NCI-H446 treated with DMSO at 0.1 percent for 48 hours (cell line): ENCODE data around the gene P2RX6.
"Not testable (repeated sequence)": the region's sequence is repeated elsewhere in the genome, so short reads cannot be mapped to it uniquely, and the experiment has no call there.

Experiments
- DNase-seq: peaks from one replicate; lab custom pipeline; 2025; lab: John Stamatoyannopoulos, UW

The P2RX6 gene

DNA sequence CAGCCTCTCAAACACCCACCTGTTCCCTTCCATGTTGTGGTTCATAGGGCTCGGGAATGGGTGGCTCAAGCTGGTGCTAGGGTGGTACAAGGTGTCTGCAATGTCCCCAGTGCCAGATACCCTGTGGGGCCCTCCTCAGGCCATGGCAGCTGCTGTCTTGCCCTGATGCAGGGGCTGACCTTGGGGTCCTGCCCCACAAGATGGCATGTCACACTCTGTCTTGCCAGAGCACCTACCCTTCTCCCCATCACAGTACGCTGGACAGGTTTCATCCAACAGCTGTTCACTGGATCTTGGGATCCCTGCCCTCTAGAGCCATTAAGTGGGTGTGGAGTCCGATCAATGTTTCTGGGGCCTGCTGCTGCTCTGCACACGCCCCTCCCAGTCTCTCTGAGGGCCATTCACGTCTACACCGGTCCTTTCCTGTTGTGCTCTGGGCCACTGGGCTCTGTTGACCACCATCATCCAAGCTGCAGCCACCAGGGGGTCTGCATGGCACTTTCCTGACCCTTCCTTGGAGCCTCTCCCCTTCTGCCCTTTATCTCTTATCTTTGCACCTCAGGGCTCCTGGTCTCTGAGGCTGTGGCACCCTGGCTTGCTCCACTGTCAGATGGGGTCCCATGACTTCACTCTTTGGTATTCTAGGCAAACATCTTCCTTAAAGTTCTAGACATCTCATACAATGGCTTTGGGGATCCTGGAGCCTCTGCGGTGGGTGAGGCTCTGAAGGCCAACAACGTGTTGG lies 37.9 kb downstream of the P2RX6 start:
- DNase-seq = no peak

DNA sequence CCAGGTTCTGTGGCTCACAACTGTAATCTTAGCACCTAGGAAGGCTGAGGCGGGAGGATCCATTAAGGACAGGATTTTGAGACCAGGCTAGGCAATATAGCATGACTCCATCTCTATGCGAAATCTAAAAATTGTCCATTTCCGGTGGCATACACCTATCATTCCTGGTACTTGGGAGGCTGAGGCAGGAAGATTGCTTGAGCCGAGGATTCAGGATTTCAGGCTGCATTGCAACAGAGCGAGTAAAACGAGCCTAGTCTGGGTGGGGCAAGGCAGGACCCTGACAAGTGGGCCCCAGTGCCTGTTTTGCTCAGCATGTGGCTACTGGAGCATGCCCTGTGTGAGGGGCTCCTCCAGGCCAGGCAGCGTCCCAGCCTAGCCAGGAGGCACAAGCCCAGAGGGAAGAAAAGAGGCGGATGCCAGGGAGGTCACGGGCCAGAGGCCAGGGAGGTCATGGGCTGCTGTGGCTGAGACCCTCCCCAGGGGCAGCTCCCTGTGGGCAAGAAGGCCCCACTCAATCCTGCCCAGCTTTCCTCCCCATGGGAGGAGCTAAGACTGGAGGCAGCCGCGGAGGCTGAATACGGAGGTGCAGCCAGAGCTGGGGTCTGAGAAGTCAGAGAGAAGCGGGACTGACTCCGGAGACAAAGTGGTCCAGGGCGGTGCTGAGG lies 39.2 kb downstream of the P2RX6 start:
- DNase-seq = no peak

DNA sequence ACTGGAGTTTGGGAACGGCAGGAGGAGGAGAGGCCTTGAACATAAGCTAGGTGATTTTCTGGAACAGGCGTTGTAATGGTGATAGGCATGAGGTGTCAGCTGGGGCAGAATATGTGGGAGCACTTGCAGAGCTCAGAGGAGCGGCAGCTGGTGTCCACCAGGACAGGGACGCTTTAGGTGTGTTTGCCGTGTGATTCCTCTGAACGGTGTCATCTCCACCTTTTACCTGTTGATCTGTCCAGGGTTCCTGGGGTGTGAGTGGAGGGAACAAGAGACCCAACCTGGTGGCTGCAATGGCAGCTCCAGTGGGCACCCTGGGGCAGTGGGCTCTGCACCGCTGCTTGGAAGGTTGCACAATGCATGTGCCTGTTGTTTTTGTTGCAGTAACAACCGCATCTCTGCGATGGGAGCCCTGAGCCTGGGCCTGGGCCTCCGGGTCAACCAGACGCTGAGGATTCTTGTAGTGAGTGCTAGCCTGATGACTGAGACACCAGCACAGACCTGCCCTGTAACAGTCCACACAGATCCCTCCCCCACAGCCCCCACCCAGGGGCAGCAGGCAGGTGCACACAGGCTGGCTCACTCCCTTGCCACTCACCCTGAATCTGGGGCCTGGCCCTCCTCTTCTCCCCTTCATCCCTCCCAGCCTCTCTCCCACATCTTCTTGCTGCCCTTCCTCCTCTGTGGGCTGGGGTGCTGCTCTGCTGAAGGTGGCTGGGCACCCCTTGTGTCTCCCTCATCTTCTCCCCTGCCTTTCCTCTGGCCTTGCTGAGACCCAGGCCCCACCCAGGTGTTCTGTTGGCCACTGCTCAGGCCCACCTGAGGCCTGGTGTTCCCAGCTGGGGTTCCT lies 40.0 kb downstream of the P2RX6 start:
- no peak for DNase-seq

DNA sequence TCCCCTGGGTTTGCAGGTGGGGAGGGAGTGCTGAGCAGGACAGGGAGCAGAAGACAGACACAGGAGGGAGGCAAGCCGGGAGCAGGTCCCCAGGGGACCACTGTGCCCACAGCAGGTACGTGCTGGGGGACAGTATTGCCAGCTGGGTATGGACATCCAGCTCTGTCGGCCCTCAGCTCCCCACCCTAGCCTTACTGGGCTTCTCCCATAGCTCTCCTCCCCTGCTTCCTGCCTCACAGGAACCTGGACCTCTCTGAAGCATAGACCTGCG lies 40.5 kb downstream of the P2RX6 start:
- no peak for DNase-seq

DNA sequence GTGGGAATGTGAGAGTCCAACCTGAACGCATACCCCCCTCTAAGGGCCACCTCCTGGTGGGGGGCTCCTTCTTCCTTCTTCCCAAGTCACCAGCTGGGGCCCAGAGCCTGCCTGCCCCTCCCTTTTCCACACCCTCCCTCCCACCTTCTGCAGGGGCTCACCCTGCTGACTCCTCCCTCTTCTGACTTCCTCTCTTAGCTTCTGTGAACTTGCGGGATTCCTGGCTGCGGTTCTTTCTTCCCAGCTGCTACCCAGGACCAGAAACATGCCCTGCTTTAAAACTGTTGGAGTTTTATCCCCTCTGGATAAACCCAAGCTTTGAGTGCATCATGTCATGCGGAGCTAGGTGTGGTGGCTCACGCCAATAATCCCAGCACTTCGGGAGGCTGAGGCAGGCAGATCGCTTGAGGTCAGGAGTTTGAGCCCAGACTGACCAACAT lies 40.9 kb downstream of the P2RX6 start:
- DNase-seq = no peak

DNA sequence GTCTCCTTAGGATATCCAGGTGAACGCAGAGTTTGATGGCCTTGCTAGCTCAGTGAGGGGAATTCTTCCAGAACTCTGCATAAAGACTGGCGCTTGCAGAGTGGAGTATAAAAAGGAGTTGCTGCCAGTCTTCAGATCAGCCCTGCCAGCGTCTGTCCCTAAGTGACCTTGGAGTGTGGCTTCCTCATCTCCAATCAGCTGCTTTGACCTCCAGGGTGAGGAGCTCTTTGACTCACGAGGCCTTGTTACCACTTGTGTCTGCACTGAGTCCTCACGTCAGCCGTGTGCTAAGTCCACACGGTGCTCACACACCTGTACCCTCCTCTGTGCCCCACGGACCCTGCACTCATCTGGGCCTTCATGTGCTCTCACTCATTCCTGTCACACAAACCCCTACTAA lies 45.4 kb downstream of the P2RX6 start:
- not testable (repeated sequence) for DNase-seq

DNA sequence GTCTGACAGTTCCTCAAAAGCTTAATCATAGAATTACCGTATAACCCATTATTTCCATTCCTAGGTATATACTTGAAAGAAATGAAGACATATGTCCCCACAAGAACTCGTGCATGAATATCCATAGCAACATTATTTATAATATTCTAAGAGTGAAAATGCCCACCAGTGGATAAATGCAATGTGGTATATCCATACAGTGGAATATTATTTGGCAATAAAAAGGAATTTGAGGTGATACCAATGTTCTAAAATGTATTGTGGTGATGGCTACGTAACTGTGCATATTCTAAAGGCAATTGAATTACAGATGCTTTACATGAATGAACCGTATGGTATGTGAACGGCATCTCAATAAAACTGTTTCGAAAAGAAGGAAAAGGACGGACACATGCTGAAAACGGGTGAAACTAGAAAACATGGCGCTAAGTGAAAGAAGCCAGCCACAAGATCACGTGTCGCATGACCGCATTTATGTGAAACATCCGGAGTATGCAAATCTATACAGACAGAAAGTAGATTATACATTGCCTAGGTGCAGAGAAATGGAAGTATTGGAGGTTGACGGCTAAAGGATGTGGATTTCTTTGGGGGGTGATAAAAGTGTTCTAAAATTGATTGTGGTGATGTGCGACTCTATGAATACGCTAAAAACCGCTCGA lies 46.8 kb downstream of the P2RX6 start:
- DNase-seq = not testable (repeated sequence)

DNA sequence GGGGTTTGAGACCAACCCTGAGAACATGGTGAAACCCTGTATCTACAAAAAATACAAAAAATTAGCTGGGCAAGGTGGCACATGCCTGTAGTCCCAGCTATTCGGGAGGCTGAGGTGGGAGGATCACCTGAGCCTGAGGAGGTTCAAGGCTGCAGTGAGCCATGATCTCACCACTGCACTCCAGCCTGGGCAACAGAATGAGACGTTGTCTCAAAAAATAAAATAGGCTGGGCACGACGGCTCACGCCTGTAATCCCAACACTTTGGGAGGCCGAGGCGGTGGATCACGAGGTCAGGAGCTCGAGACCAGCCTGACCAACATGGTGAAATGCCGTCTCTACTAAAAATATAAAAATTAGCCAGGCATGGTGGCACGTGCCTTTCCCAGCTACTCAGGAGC lies 49.5 kb downstream of the P2RX6 start:
- DNase-seq = not testable (repeated sequence)

DNA sequence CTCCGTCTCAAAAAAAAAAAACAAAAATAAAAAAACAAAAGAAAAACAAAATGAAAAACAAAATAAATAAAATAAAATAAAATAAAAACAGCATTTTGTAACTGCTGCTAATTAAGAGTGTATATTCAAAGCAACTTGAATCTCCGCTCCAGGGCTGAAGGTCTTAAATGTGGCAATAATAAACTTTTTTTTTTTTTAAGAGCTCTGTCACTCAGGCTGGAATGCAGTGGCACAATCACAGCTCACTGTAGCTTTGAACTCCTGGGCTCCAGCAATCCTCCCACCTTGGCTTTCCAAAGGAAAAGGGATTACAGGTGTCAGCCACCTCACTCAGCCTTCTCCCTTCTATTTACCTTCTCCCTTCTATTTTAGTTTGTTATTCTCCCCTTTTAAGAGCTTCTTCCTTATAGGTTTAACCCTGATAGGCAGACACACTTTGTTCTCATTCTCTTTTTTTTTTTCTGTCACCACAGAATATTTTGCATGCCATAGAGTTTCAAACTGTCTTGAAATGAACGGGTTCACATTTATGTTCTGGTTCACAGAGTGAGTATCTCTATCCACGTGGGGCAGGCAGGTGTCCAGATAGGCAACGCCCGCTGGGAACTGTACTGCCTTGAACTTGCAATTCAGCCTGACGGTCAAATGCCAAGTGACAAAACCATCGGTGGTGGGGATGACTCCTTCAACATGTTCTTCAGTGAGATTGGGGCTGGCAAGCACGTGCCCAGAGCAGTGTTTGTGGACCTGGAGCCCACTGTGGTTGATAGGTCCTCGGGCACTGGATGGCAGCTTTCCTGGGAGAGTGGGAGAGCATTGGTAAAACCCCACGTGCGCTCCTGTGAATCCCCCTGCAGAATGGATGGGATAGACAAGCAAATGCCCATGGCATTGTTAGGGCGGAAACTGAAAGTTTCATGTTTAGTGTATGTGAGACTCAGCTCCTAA lies 50.2 kb downstream of the P2RX6 start:
- no peak for DNase-seq

DNA sequence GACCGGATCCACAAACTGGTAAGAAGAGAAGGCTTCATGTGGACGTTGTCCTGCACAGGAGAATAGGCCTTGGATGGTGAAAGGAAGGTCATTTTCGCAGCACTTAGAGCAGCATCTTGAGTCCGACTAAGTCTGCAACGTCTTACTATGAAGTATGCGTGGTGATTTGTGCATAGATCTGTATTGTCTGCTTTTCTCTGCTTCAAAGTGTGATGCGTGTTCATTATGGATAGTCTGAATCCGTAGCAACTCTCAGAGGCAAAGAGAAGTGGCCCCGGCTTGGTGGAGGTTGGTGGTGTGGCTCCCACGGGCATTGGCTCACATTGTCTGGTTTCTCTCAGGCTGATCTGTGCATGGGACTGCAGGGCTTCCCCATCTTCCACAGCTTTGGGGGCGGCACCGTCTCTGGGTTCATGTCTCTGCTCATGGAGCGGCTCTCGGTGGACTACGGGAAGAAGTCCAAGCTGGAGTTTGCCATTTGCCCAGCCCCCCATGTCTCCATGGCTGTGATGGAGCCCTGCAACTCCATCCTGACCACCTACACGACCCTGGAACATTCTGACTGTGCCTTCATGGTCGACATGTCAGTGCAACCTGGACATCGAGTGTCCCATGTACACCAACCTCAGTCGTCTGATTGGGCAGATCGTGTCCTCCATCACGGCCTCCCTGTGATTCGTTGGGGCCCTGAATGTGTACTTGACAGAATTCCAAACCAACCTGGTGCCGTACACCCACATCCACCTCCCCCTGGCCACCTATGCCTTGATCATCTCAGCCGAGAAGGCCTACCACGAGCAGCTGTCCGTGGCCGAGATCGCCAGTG lies 52.3 kb downstream of the P2RX6 start:
- no peak for DNase-seq

DNA sequence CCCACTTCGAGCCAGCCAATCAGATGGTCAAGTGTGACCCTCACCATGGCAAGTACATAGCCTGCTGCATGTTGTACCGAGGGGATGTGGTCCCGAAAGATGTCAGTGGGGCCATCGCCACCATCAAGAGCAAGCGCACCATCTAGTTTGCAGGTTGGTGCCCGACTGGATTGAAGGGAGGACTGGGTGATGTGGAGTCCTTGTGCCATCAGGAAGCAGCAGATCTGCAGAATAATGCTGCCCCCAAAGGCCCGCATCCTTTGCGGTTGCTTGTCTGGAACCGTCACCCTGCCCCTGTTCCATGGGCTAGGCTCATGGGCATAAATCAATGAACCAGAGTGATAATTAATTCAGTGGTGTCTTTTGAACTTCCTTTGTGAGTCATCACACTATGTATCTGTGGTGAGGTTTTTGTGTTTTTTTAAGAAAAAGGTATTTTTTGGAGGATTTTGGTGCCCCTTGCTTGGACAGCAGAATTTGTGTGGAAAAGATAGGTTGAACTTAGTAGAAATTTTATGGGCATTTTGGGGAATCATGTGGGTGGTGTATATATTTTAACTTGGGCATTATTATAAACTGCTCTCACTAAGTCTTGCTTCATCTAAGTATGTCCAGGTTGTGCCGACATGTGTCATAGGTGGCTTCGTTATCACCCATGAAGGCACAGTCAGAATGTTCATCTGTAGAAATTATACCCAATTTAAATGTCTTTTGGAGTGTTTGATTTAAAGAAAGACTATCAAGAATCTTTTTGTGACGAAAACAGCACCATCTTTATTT lies 53.1 kb downstream of the P2RX6 start:
- no peak for DNase-seq

DNA sequence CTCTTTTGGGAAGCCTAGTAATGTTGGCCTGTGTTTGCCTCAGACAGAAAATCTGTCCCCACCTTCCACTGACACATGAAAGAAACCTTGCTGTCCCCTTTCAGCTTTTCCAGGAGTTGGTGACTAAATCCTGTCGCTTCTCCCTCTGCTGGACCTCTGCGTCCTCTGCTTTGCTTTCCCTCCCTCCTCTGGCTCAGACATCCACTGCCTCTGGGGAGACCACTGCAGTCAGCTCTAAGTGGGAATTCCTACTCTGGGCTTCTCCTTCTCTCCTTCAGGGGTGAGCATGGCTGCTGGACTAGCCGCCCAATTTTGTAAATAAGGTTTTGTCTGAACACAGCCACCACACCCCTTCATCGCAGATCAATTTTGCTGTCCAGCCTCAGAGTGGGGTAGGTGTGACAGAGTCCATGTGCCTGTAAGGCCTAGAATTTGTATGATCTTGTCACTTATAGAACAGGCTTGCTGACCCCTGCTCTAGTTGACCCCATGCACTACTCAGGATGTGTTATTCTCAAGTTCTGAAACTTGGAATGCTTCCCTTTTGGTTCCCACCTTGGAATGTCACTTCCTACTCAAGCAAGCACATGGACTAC lies 53.8 kb downstream of the P2RX6 start:
- no peak for DNase-seq

DNA sequence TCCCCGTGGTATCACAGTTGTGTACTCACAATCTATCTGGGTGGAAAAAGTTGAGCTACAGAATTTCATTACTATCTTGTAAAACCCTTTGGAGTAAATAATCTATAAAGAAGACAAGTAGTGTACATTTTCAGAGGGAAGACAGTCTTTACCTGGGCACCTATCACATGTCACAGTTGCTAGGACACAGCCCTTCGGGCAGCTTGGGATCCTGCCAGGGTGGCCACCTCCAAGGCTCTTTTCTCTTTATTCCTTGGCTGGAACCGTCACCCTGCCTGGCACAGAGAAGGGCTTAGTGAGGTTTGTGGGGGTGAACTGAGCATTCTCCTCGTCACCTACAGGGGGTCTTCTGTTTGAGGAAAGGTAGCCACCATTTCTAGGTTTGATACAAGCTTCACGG lies 54.4 kb downstream of the P2RX6 start:
- no peak for DNase-seq

DNA sequence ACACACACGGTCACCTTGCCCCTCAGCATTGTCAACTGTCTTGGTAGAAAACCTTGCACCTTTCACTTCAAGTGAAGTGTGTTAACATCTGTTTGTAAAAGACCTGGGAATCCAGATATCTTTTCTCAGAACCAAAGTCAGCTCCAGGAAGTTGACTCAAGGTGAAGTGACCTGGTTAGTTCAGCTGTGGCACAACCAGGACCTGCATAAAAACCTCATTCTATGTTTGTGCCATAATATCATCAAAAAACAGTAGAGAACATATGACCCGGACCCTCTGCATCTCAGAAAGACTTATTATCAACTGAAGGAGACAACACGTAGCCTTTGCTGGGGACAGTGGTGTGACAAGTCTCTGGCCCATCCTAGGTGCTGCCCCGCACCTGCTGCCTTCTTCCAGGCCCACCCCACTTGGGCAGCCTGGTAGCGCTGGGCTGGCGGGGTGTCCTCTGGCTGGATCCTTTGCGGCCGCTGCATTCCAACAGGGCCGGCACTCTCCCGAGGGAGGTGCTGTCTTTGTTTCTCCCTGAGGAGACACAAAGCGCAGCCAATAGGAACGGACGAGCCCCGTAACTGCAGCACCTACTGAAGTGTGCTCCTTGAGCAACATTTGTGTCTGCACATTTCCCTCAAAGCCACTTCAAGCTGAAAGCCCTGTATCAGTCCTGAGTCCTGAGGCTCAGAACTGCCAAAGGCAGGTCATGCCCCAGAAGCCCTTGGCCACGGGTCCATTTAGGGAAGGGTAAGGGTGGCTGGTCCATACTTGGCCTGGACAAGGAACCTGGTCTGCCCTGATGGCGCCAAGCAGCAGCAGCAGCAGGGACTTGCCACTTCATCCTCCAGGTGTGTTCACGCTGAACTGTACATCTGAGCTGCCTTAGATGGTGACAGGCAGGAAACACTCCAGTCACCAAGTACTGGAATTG lies 56.0 kb downstream of the P2RX6 start:
- DNase-seq = no peak

DNA sequence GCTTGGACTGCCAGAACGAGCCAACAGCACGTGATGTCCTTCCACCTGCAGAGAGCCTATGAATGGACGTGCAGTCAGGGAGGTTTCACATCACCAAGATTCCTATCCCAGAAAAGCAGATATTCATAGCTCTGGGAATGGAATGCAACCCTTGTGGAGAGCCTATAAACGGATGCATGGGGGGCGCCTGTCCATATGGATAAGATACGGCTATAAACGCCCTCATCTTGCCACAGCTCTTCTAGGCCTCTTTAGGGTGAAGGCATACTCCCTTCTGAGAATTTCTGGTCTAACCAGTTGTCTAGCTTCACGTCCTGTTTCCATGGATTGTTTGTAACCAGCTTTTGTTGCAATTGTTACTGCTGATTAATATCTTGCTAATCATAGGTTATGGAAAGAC lies 56.8 kb downstream of the P2RX6 start:
- not testable (repeated sequence) for DNase-seq

DNA sequence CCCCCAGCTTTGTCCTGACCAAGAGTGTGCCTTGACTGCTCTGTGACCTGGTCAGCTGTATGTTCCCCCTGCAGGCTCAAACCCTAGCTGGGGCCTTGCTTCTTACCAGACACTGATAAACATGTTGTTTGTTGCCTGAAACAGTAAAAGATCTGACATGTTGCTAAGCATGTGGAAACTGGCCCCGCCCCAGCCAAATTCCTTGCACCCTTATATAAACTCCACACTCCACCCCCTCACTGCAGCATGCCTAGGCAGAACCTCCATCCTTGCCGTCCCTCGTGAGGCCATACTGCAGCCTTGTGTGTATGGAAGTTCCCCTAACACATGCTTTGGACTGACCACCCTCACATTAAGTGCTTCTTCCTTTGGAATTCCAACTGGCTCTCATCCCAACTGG lies 58.1 kb downstream of the P2RX6 start:
- no peak for DNase-seq

DNA sequence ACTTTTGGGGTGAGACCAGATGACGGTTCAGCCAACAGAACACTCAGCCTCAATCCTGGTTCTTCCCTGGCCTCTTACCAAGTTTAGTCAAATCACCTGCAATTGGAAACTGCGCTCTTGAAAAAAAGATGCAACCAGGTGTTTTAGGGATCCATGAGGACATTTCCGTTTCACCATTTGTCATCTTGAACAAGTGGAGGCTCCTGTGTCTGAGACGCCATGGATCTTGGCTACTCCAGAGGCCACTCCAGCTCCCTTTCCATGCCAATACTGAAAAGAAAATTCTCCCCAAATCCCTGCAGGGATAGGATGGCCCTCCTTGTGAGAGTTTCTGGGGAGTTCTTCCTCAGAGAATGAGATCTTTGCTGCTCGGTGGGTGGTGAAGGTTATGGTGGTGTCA lies 58.5 kb downstream of the P2RX6 start:
- no peak for DNase-seq

DNA sequence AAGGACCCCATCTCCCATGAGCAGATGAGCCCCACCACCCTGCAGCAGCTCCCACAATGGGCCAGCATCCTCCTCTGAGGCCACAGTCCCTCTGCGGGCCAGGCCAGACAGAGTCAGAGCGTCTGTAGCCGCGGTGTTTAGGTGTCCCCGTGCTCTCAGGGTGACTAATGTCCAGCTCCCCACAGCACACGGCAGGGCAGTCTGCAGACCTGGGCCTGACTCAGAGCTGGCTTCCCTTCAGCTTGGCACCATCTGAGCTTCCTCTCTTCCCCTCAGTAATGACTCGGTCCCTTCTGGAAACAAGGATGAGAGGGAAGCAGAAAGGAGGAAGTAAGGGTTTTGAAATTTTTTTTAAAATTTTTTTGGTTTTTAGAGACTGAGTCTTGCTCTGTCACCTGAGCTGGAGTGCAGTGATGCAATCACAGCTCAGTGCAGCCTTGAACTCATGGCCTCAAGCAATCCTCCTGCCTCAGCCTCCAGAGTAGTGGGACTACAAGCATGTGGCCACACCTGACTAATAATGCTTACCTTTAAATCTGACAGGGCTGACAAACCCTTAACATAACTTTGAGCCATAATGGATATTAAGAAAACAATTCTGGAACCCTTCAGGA lies 59.2 kb downstream of the P2RX6 start:
- no peak for DNase-seq
